HG02852 (cell line): ENCODE data around the gene ALG12.
"Not testable (repeated sequence)": the region's sequence is repeated elsewhere in the genome, so short reads cannot be mapped to it uniquely, and the experiment has no call there.

Experiments
- ATAC-seq: cut with Tn5 transposase; IDR thresholded peaks from one replicate; pipeline ENCODE4 v1.9.1; 2021; ENCODE audit warnings: mild to moderate bottlenecking, moderate library complexity; ENCODE audit not compliant: unreplicated experiment

The ALG12 gene

GRCh38 chr22:49871482-49871881 lies 46.8 kb downstream of the ALG12 start:
- ATAC-seq, result no peak

- ATAC-seq, result no peak
These were observed 48.2 kb downstream of the ALG12 start for GRCh38 chr22:49869845-49870712.

- ATAC-seq, result no peak
These were observed 49.0 kb downstream of the ALG12 start for GRCh38 chr22:49869086-49869830.

- ATAC-seq, result no peak
These were observed 50.7 kb downstream of the ALG12 start for GRCh38 chr22:49867303-49868265.

- no peak for ATAC-seq
These were observed 51.6 kb downstream of the ALG12 start for GRCh38 chr22:49866646-49867045.

GRCh38 chr22:49866134-49866533 lies 52.1 kb downstream of the ALG12 start:
- no peak for ATAC-seq

GRCh38 chr22:49865156-49865555 lies 53.1 kb downstream of the ALG12 start:
- no peak for ATAC-seq

GRCh38 chr22:49863931-49864330 lies 54.3 kb downstream of the ALG12 start:
- no peak for ATAC-seq

GRCh38 chr22:49862496-49862776 lies 55.8 kb downstream of the ALG12 start:
- no peak for ATAC-seq

- ATAC-seq, result no peak
These were observed 56.4 kb downstream of the ALG12 start for GRCh38 chr22:49861642-49862495.

GRCh38 chr22:49858827-49859226 lies 59.4 kb downstream of the ALG12 start:
- no peak for ATAC-seq

GRCh38 chr22:49856766-49857618 lies 61.2 kb downstream of the ALG12 start:
- ATAC-seq, result no peak

- ATAC-seq, result no peak
These were observed 61.9 kb downstream of the ALG12 start for GRCh38 chr22:49856343-49856742.

- ATAC-seq, result no peak
These were observed 62.9 kb downstream of the ALG12 start for GRCh38 chr22:49855251-49855911.

- ATAC-seq, result peak; percentile 42
These were observed 64.0 kb downstream of the ALG12 start for GRCh38 chr22:49853981-49854831.

GRCh38 chr22:49852898-49853894 lies 65.0 kb downstream of the ALG12 start, which contains the start of gene ZBED4:
Gene ZBED4 (plus strand): TSS chr22:49853844. CDS start chr22:49883663, 29,819 bp downstream.
- ATAC-seq, result peak; percentile 67

- ATAC-seq, result not testable (repeated sequence)
These were observed 65.7 kb downstream of the ALG12 start for GRCh38 chr22:49852568-49852897.
